ENCODE data around the gene STIM1. TPM values are rescaled to one million over a fixed set of nuclear protein-coding genes. Genes with fewer than 3 reads are reported as not detected.

Gene STIM1
- total and polyA plus RNA-seq, 7 donors, result 52.1 to 147 (median 109) TPM

DNA sequence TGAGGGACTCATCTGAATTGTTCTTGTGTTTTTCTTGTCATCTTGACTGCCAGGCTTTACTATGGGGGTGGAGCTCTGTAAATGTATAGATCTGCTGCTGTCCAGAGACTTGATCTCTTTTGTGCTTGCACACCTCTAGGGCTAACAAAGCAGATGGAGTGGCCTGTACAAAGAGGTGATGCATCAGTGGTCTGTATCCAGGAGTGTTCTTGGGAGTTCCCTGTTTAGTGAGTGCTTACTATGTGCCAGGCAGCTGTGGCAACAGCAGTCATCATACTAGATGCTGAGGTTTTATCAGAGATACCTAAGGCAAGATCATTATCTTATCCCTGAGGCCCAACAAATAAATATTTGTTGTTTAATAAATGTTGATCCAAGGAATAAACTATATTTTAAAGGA lies 33.4 kb downstream of the STIM1 start:
- H3K27ac ChIP-seq, result peak overlapping the region; percentile 27
- peaks cover 48% of the 10 kb centered on the region for H3K4me1 ChIP-seq

DNA sequence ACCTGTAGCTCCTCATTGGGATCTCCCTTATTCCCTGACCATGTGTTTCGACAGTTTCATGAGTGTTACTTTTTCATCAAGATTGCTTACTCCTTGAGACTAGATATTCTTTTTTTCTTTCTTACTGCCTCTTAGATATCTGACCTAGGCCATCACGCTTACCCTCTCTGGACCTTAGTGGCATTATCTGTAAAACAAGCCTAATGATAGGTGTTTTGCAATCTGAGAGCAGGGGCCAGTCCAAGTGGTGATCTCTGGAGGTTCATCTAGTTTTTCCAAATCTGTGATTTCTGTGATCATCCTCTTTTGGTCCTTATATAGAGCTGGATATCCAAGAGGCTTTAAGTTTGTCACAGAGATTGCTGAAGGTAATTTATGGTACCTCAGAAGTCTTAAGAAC lies 34.5 kb downstream of the STIM1 start:
- Histone ChIP-seq H3K9me3 (no peaks in the 10 kb centered on the region), H3K4me3 (no peak overlapping the region), H3K36me3 (ENCODE audit: insufficient read depth in 1 of 2, low read depth in 1 of 2) (no peaks in the 10 kb centered on the region), H3K27me3 (ENCODE audit: insufficient read depth in 3 of 3, low read length in 2 of 3) (no peaks in the 10 kb centered on the region), H3K27ac (no peak overlapping the region), H3K4me1 (peaks cover 52% of the 10 kb centered on the region)
- TF ChIP-seq, protein P1, sequence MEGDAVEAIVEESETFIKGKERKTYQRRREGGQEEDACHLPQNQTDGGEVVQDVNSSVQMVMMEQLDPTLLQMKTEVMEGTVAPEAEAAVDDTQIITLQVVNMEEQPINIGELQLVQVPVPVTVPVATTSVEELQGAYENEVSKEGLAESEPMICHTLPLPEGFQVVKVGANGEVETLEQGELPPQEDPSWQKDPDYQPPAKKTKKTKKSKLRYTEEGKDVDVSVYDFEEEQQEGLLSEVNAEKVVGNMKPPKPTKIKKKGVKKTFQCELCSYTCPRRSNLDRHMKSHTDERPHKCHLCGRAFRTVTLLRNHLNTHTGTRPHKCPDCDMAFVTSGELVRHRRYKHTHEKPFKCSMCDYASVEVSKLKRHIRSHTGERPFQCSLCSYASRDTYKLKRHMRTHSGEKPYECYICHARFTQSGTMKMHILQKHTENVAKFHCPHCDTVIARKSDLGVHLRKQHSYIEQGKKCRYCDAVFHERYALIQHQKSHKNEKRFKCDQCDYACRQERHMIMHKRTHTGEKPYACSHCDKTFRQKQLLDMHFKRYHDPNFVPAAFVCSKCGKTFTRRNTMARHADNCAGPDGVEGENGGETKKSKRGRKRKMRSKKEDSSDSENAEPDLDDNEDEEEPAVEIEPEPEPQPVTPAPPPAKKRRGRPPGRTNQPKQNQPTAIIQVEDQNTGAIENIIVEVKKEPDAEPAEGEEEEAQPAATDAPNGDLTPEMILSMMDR (IDR thresholded peaks at IDR 0.05), result no peak
- DNase-seq, result no peak
- WGBS, 3 donors, result 88 to 98% (median 94%) methylated on average over 2 of the region's 2 CpGs
- intact Hi-C loops (cut with DNase I), result no loop called here
- no peak for ATAC-seq

More for the DNA sequence above, 33.4 kb downstream of the STIM1 start:
- ATAC-seq (peak in 1 of 4 donors; percentile 26), DNase-seq (no peak)
- intact Hi-C loops (cut with DNase I), result no loop called here
- H3K36me3 ChIP-seq (ENCODE audit: insufficient read depth in 1 of 2, low read depth in 1 of 2), result no peaks in the 10 kb centered on the region
- no peak overlapping the region for H3K4me3 ChIP-seq
- H3K27me3 ChIP-seq (ENCODE audit: insufficient read depth in 3 of 3, low read length in 2 of 3), result no peaks in the 10 kb centered on the region
- TF ChIP-seq, protein P1 (IDR thresholded peaks at IDR 0.05), result no peak
- H3K9me3 ChIP-seq, result no peaks in the 10 kb centered on the region

DNA sequence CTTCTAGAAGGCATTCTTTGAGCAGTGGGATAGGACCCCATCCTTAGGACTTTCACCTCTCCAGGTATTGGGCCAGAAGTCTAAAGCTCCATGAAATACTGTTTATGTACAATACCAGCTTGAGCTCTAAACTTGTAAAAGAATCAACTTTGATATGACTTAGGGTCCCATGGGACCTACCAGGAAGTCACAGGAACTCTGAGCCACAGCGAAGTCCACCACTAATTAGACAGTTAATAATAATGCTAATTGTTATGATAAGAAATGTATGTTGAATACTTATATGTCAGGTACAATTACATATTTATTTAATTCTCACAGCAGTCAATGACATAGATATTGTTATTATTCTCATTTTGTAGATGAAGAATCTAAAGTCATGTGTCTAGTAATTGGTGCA lies 35.3 kb downstream of the STIM1 start:
- no peaks in the 10 kb centered on the region for H3K9me3 ChIP-seq
- no peaks in the 10 kb centered on the region for H3K36me3 ChIP-seq (ENCODE audit: insufficient read depth in 1 of 2, low read depth in 1 of 2)
- TF ChIP-seq, protein P1 (IDR thresholded peaks at IDR 0.05), result no peak
- peak overlapping the region; percentile 3 for H3K27ac ChIP-seq
- no peaks in the 10 kb centered on the region for H3K27me3 ChIP-seq (ENCODE audit: insufficient read depth in 3 of 3, low read length in 2 of 3)
- WGBS, 3 donors, result 68 to 81% (median 73%) methylated on average over 1 of the region's 1 CpG
- H3K4me3 ChIP-seq, result no peak overlapping the region
- ATAC-seq (no peak), DNase-seq (no peak)
- intact Hi-C loops (cut with DNase I), result no loop called here
- H3K4me1 ChIP-seq, result peaks cover 52% of the 10 kb centered on the region

DNA sequence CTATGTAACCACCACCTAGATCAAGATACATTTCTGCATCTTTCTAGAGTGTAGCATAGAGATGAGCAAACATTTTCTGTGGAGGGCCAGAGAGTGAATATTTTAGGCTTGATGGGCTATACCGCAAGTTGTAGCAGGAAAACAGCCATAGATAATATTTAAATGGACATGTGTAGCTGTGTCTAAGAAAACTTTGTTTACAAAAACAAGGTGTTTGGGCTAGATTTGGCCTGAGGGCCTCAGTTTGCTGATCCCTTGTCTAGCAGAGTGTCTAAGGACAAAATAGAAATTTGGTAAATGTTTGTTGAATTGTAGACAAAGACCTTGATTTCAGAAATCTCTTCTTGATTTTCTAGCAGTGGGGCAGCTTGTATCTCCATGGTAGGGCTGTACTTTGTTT lies 36.3 kb downstream of the STIM1 start:
- Histone ChIP-seq H3K4me1 (peaks cover 58% of the 10 kb centered on the region), H3K27ac (peak overlapping the region; percentile 77), H3K4me3 (no peak overlapping the region), H3K36me3 (ENCODE audit: insufficient read depth in 1 of 2, low read depth in 1 of 2) (no peaks in the 10 kb centered on the region), H3K9me3 (no peaks in the 10 kb centered on the region), H3K27me3 (ENCODE audit: insufficient read depth in 3 of 3, low read length in 2 of 3) (no peaks in the 10 kb centered on the region)
- intact Hi-C loops (cut with DNase I), result no loop called here
- DNase-seq (no peak), ATAC-seq (no peak)
- TF ChIP-seq, protein P1 (IDR thresholded peaks at IDR 0.05), result no peak
- 94 to 100% (median 98%) methylated on average over 1 of the region's 1 CpG for WGBS, 3 donors

DNA sequence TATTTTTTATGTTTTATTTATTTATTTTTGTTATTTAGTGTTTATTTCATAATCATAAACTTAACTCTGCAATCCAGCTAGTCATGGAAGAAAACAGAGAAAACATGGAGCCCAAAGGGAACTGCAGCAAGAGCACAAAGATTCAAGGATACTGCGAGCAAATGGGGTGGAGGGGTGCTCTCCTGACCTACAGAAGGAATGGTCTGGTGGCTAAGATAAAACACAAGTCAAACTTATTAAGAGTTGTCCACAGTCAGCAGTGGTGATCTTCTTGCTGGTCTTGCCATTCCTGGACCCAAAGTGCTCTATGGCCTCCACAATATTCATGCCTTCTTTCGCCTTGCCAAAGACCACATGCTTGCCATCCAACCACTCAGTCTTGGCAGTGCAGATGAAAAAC lies 36.7 kb downstream of the STIM1 start:
- Histone ChIP-seq H3K27ac (peak overlapping the region; percentile 77), H3K27me3 (ENCODE audit: insufficient read depth in 3 of 3, low read length in 2 of 3) (no peaks in the 10 kb centered on the region), H3K4me3 (no peak overlapping the region), H3K9me3 (no peaks in the 10 kb centered on the region), H3K4me1 (peaks cover 62% of the 10 kb centered on the region), H3K36me3 (ENCODE audit: insufficient read depth in 1 of 2, low read depth in 1 of 2) (no peaks in the 10 kb centered on the region)
- ATAC-seq, result no peak
- 68 to 83% (median 74%) methylated on average over 2 of the region's 2 CpGs for WGBS, 3 donors
- DNase-seq, result no peak
- intact Hi-C loops (cut with DNase I), result no loop called here
- TF ChIP-seq, protein P1 (IDR thresholded peaks at IDR 0.05), result no peak

Data from psoas muscle (tissue), 8 donors.